ENCODE results near the gene PREP. TPM values are rescaled to one million over a fixed set of nuclear protein-coding genes. Genes with fewer than 3 reads are reported as not detected.
A peak's percentile ranks its signal among the peaks of the same experiment; 100 is the strongest.

PREP gene
- polyA plus RNA-seq, 1 of the 3 experiments (the other 2 are of a cell fraction), result 20.9 TPM

DNA sequence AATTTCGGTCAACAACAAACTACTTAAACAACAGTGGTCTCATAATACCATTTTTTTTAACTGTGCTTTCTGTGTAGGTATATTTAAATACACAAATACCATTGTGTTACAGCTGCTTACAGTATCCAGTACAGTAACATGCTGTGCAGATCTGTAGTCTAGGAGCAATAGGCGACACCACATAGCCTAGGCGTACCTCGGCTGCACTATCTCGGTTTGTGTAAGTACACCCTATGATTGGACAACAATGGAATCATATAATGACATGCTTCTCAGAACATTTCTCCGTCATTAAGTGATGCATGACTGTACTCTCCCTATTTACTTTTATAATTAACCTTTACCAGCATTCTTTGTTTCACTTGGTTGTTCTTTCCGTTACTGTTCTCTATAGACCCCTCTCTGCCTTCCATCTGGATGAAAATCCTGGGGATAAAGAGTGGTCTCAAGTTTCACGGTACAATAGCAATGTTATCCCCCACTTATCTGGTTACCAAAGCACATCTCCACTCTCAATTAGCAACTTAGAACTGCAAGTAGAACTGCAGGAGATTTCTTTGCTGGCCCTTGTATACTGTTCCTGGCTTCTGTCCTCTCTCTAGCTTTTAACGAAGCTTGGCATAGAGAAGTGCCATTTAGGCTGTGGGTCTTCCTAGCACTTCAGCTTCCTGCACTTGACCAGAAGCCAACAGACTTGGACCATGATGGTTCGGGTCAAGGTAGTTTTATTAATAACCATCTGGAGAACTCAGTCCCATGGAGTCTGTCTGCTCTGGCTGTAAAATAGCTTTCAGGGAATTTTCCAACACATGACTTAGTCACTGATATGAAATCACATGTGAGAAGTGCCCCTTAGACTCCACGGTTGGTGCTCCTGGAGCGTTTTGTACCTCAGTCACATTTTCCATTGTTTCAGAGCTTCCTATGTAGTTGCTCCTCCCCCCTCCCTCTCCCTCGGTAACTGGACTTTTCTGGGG lies 142.7 kb downstream of the PREP start:
- Histone ChIP-seq H2AFZ (ENCODE audit: low read depth) (0 out of 2 replicates have a peak overlapping the region, but pooled peaks have one; percentile 48), H3K4me3 (ENCODE audit: low read depth in 2 of 2, low read length in 1 of 2) (no peak overlapping the region), H3K36me3 (replicated peaks in 1 of 2; ENCODE audit: control insufficient read depth in 1 of 2, insufficient read depth in 2 of 2, low read length in 1 of 2) (no peaks in the 10 kb centered on the region), H3K27me3 (ENCODE audit: insufficient read depth) (no peaks in the 10 kb centered on the region), H3K27ac (ENCODE audit: low read depth in 2 of 2, low read length in 1 of 2) (no peak overlapping the region), H3F3A (replicated peaks; ENCODE audit: insufficient read depth) (no peaks in the 10 kb centered on the region), H3K9me3 (no peaks in the 10 kb centered on the region), H4K20me1 (ENCODE audit: insufficient read depth) (no peaks in the 10 kb centered on the region), H3K4me2 (no peak overlapping the region), H3K79me2 (ENCODE audit: insufficient read depth) (no peaks in the 10 kb centered on the region), H3K9me2 (no peaks in the 10 kb centered on the region), H3K4me1 (ENCODE audit: control insufficient read depth in 1 of 2, insufficient read depth in 2 of 2, low read depth in 1 of 2, low read length in 1 of 2) (peaks cover 0 to 6% of the 10 kb centered on the region in 2 experiments; a peak in 2 of 4 replicates), H3K9ac (no peak overlapping the region)
- CTCF ChIA-PET, result interaction anchor here (0.9 to 1.4 kb wide), 3 partner anchors 23 to 123 kb away, joined by 3 read pairs; a partner anchor contains a TSS
- WGBS (ENCODE audit: low lambda C conversion rate), result 76% methylated on average over 13 of the region's 13 CpGs
- TF ChIP-seq RCOR1 (IDR thresholded peaks at IDR 0.05; ENCODE audit: low read length) (no peak), RAD21 (IDR thresholded peaks at IDR 0.05; ENCODE audit: low read length) (no peak), FOXJ3 (CRISPR knock-in tag; IDR thresholded peaks at IDR 0.05) (no peak), POLR2AphosphoS5 (IDR thresholded peaks at IDR 0.05; ENCODE audit: low read depth, low read length) (no peak)
- TF ChIP-seq, protein P1, sequence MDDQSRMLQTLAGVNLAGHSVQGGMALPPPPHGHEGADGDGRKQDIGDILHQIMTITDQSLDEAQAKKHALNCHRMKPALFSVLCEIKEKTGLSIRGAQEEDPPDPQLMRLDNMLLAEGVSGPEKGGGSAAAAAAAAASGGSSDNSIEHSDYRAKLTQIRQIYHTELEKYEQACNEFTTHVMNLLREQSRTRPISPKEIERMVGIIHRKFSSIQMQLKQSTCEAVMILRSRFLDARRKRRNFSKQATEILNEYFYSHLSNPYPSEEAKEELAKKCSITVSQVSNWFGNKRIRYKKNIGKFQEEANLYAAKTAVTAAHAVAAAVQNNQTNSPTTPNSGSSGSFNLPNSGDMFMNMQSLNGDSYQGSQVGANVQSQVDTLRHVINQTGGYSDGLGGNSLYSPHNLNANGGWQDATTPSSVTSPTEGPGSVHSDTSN (IDR thresholded peaks at IDR 0.05), result no peak
- DNase-seq, result no peak
- POLR2A ChIA-PET, result interaction anchor here (0.5 kb wide), 1 partner anchor 166 kb away, joined by 3 read pairs; no protein-coding TSS in a partner anchor

DNA sequence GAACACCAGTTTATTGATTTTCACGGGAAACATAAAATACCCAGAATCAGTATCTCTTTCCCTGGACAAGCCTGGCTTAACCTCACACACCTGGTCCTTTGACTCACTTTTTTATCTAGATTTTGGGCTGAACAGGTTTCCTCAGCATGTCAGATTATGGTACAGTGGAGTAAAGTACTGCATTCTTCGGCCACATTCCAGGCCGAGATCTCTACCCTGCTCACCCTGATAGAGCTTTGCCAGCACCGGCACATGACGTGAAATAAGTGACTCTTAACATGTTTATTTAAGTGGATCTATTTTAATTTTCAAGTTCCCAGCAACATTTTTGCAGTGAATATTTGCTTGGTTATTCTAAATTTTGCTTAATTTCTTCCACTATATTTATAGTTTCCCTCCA lies 144.1 kb downstream of the PREP start:
- Histone ChIP-seq H4K20me1 (ENCODE audit: insufficient read depth) (no peaks in the 10 kb centered on the region), H3K9me3 (no peaks in the 10 kb centered on the region), H3K4me2 (no peak overlapping the region), H3K27me3 (ENCODE audit: insufficient read depth) (no peaks in the 10 kb centered on the region), H3K36me3 (replicated peaks in 1 of 2; ENCODE audit: control insufficient read depth in 1 of 2, insufficient read depth in 2 of 2, low read length in 1 of 2) (no peaks in the 10 kb centered on the region), H3K4me3 (ENCODE audit: low read depth in 2 of 2, low read length in 1 of 2) (no peak overlapping the region), H3F3A (replicated peaks; ENCODE audit: insufficient read depth) (no peaks in the 10 kb centered on the region), H3K79me2 (ENCODE audit: insufficient read depth) (no peaks in the 10 kb centered on the region), H3K4me1 (ENCODE audit: control insufficient read depth in 1 of 2, insufficient read depth in 2 of 2, low read depth in 1 of 2, low read length in 1 of 2) (peaks cover 0 to 6% of the 10 kb centered on the region in 2 experiments; a peak in 2 of 4 replicates), H3K9ac (no peak overlapping the region), H3K27ac (ENCODE audit: low read depth in 2 of 2, low read length in 1 of 2) (no peak overlapping the region), H2AFZ (ENCODE audit: low read depth) (no peak overlapping the region), H3K9me2 (no peaks in the 10 kb centered on the region)
- 87% methylated on average over 5 of the region's 5 CpGs for WGBS (ENCODE audit: low lambda C conversion rate)
- ChIA-PET CTCF (no interaction called here), POLR2A (no interaction called here)
- no peak for TF ChIP-seq EP300 (IDR thresholded peaks at IDR 0.05; ENCODE audit: borderline replicate concordance in 1 of 2, low read depth in 1 of 2, low read length in 1 of 2)
- TF ChIP-seq FOXM1 (IDR thresholded peaks at IDR 0.05; ENCODE audit: low read depth), result no peak
- no peak for TF ChIP-seq MXI1 (IDR thresholded peaks at IDR 0.05; ENCODE audit: low read depth, low read length)
- no peak for TF ChIP-seq TCF12 (IDR thresholded peaks at IDR 0.05)
- TF ChIP-seq, protein P2, sequence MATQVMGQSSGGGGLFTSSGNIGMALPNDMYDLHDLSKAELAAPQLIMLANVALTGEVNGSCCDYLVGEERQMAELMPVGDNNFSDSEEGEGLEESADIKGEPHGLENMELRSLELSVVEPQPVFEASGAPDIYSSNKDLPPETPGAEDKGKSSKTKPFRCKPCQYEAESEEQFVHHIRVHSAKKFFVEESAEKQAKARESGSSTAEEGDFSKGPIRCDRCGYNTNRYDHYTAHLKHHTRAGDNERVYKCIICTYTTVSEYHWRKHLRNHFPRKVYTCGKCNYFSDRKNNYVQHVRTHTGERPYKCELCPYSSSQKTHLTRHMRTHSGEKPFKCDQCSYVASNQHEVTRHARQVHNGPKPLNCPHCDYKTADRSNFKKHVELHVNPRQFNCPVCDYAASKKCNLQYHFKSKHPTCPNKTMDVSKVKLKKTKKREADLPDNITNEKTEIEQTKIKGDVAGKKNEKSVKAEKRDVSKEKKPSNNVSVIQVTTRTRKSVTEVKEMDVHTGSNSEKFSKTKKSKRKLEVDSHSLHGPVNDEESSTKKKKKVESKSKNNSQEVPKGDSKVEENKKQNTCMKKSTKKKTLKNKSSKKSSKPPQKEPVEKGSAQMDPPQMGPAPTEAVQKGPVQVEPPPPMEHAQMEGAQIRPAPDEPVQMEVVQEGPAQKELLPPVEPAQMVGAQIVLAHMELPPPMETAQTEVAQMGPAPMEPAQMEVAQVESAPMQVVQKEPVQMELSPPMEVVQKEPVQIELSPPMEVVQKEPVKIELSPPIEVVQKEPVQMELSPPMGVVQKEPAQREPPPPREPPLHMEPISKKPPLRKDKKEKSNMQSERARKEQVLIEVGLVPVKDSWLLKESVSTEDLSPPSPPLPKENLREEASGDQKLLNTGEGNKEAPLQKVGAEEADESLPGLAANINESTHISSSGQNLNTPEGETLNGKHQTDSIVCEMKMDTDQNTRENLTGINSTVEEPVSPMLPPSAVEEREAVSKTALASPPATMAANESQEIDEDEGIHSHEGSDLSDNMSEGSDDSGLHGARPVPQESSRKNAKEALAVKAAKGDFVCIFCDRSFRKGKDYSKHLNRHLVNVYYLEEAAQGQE (IDR thresholded peaks at IDR 0.05; ENCODE audit: low read depth, low read length), result no peak
- no peak for TF ChIP-seq TAF1 (IDR thresholded peaks at IDR 0.05; ENCODE audit: borderline replicate concordance, low read depth, low read length)
- TF ChIP-seq CHD2 (IDR thresholded peaks at IDR 0.05; ENCODE audit: low read length, partially characterized antibody), result no peak
- no peak for TF ChIP-seq RAD21 (IDR thresholded peaks at IDR 0.05; ENCODE audit: low read length)
- TF ChIP-seq GABPA (IDR thresholded peaks at IDR 0.05; ENCODE audit: low read depth), result no peak
- no peak for TF ChIP-seq FOXJ3 (CRISPR knock-in tag; IDR thresholded peaks at IDR 0.05)
- TF ChIP-seq JUND (IDR thresholded peaks at IDR 0.05), result no peak
- TF ChIP-seq FOSL2 (IDR thresholded peaks at IDR 0.05; ENCODE audit: borderline replicate concordance, low read depth), result no peak
- TF ChIP-seq NRF1 (IDR thresholded peaks at IDR 0.05; ENCODE audit: low read depth, low read length), result no peak
- TF ChIP-seq, protein P3, sequence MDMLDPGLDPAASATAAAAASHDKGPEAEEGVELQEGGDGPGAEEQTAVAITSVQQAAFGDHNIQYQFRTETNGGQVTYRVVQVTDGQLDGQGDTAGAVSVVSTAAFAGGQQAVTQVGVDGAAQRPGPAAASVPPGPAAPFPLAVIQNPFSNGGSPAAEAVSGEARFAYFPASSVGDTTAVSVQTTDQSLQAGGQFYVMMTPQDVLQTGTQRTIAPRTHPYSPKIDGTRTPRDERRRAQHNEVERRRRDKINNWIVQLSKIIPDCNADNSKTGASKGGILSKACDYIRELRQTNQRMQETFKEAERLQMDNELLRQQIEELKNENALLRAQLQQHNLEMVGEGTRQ (IDR thresholded peaks at IDR 0.05; ENCODE audit: borderline replicate concordance, low read depth, low read length), result no peak
- TF ChIP-seq, protein P4, sequence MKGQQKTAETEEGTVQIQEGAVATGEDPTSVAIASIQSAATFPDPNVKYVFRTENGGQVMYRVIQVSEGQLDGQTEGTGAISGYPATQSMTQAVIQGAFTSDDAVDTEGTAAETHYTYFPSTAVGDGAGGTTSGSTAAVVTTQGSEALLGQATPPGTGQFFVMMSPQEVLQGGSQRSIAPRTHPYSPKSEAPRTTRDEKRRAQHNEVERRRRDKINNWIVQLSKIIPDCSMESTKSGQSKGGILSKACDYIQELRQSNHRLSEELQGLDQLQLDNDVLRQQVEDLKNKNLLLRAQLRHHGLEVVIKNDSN (IDR thresholded peaks at IDR 0.05; ENCODE audit: borderline replicate concordance, low read depth), result no peak
- DNase-seq, result no peak

Data from SK-N-SH (cell line).